Osteoblast (primary cell): ENCODE data around the gene ZBTB5. TPM values are rescaled to one million over a fixed set of nuclear protein-coding genes. Genes with fewer than 3 reads are reported as not detected.
"Not testable (repeated sequence)": the region's sequence is repeated elsewhere in the genome, so short reads cannot be mapped to it uniquely, and the experiment has no call there.

Experiments
- DNase-seq: peaks from one replicate; pipeline ENCODE4 v3.0.0; 2011; ENCODE audit warnings: low spot score, mixed read lengths; ENCODE audit not compliant: insufficient read length; ENCODE audit errors: missing footprints
- H2AFZ ChIP-seq: 2 replicates; pipeline ENCODE4 v1.6.0; 2011; ENCODE audit warnings: mild to moderate bottlenecking, low read length
- H3K27ac ChIP-seq: 2 replicates; pipeline ENCODE4 v1.5.1; 2011; ENCODE audit warnings: mild to moderate bottlenecking, low read depth, low read length, moderate library complexity
- H3K27me3 ChIP-seq: 2 replicates; pipeline ENCODE4 v1.6.0; 2012; ENCODE audit warnings: mild to moderate bottlenecking, control low read depth, inconsistent platforms, low read length, moderate library complexity; ENCODE audit not compliant: insufficient read depth
- H3K36me3 ChIP-seq: 2 replicates; pipeline ENCODE4 v1.5.1; 2011; ENCODE audit warnings: mild to moderate bottlenecking, low read length, control low read depth, moderate library complexity; ENCODE audit not compliant: insufficient read depth
- H3K4me1 ChIP-seq: 2 replicates; pipeline ENCODE4 v1.5.1; 2011; ENCODE audit warnings: mild to moderate bottlenecking, low read length, control low read depth, moderate library complexity; ENCODE audit not compliant: insufficient read depth
- H3K4me2 ChIP-seq: 2 replicates; pipeline ENCODE4 v1.6.0; 2011; ENCODE audit warnings: mild to moderate bottlenecking, low read length; ENCODE audit not compliant: insufficient read depth
- H3K4me3 ChIP-seq: fragments of 200-600 bp; sonication (generic); 3 replicates; pipeline ENCODE4 v1.5.1; 2012; ENCODE audit warnings: mild to moderate bottlenecking, low read length, inconsistent platforms; ENCODE audit not compliant: insufficient read depth
- H3K79me2 ChIP-seq: 2 replicates; pipeline ENCODE4 v1.6.0; 2012; ENCODE audit warnings: mild to moderate bottlenecking, low read length, control low read depth, inconsistent platforms; ENCODE audit not compliant: insufficient read depth
- H3K9me3 ChIP-seq: 2 replicates; pipeline ENCODE4 v1.5.1; 2011; ENCODE audit warnings: low read depth, low read length, control low read depth
- H4K20me1 ChIP-seq: 2 replicates; pipeline ENCODE4 v1.6.0; 2012; ENCODE audit warnings: mild to moderate bottlenecking, low read length, control low read depth; ENCODE audit not compliant: insufficient read depth
- CTCF ChIP-seq: IDR thresholded peaks from 2 replicates; pipeline ENCODE4 v1.5.1; 2011; ENCODE audit warnings: mild to moderate bottlenecking, low read depth, low read length, moderate library complexity; ENCODE audit errors: extremely low read depth
- total RNA-seq: library from RNA; depleted of rRNA; stranded (reverse); fragments of >200 nt; gene quantifications from 2 replicates; pipeline ENCODE4 v1.2.3, GENCODE V29; 2012

Gene ZBTB5
- total RNA-seq, 1 donor, result 11.6 TPM

- H3K36me3 ChIP-seq, result peaks cover 30% of the 10 kb centered on the region
- peak; percentile 45 for DNase-seq
- peaks cover 6% of the 10 kb centered on the region for H4K20me1 ChIP-seq
- H3K9me3 ChIP-seq, result no peaks in the 10 kb centered on the region
- peak overlapping the region; percentile 90 for H3K27ac ChIP-seq
- peaks cover 4% of the 10 kb centered on the region for H3K27me3 ChIP-seq
- H3K4me2 ChIP-seq, result peak overlapping the region; percentile 98
- H3K79me2 ChIP-seq, result peaks cover 21% of the 10 kb centered on the region
- peak overlapping the region; percentile 95 for H2AFZ ChIP-seq
- peak overlapping the region; percentile 85 for H3K4me3 ChIP-seq
- peaks cover 23% of the 10 kb centered on the region for H3K4me1 ChIP-seq
- no peak for TF ChIP-seq CTCF
Measured at GRCh38 chr9:37486256-37486615, 21.0 kb upstream of the ZBTB5 start.

- peaks cover 6% of the 10 kb centered on the region for H4K20me1 ChIP-seq
- H3K4me3 ChIP-seq, result peak within 1 kb of the TSS; percentile 85
- no peaks in the 10 kb centered on the region for H3K9me3 ChIP-seq
- TF ChIP-seq CTCF, result no peak
- DNase-seq, result peak; percentile 97
- peaks cover 4% of the 10 kb centered on the region for H3K27me3 ChIP-seq
- peak within 1 kb of the TSS; percentile 98 for H3K4me2 ChIP-seq
- H3K79me2 ChIP-seq, result peaks cover 21% of the 10 kb centered on the region
- peaks cover 25% of the 10 kb centered on the region for H3K36me3 ChIP-seq
- peak within 1 kb of the TSS; percentile 90 for H3K27ac ChIP-seq
- H3K4me1 ChIP-seq, result peaks cover 23% of the 10 kb centered on the region
- H2AFZ ChIP-seq, result peak within 1 kb of the TSS; percentile 95
Measured at GRCh38 chr9:37485389-37486255, 20.4 kb upstream of the ZBTB5 start, which contains the start of gene POLR1E. POLR1E (plus strand) TSS chr9:37485948; CDS start chr9:37486048, 100 bp downstream.

GRCh38 chr9:37480759-37481158 lies 15.5 kb upstream of the ZBTB5 start:
- Histone ChIP-seq H3K36me3 (no peaks in the 10 kb centered on the region), H3K27ac (no peak overlapping the region), H3K79me2 (no peaks in the 10 kb centered on the region), H2AFZ (no peak overlapping the region), H4K20me1 (no peaks in the 10 kb centered on the region), H3K4me1 (no peaks in the 10 kb centered on the region), H3K4me3 (no peak overlapping the region), H3K4me2 (no peak overlapping the region), H3K27me3 (peaks cover 8% of the 10 kb centered on the region), H3K9me3 (no peaks in the 10 kb centered on the region)
- DNase-seq, result no peak
- no peak for TF ChIP-seq CTCF

GRCh38 chr9:37477987-37478619 lies 12.9 kb upstream of the ZBTB5 start:
- not testable (repeated sequence) for H2AFZ ChIP-seq, H4K20me1 ChIP-seq, H3K36me3 ChIP-seq, H3K27ac ChIP-seq, H3K9me3 ChIP-seq, H3K4me3 ChIP-seq, H3K4me2 ChIP-seq, H3K27me3 ChIP-seq, H3K79me2 ChIP-seq, DNase-seq, H3K4me1 ChIP-seq

- not testable (repeated sequence) for H3K9me3 ChIP-seq, DNase-seq
Measured at GRCh38 chr9:37477443-37477842, 12.2 kb upstream of the ZBTB5 start.

More at GRCh38 chr9:37477443-37477842, 12.2 kb upstream of the ZBTB5 start:
- H3K27ac ChIP-seq, H2AFZ ChIP-seq, H3K79me2 ChIP-seq, H3K4me3 ChIP-seq, H4K20me1 ChIP-seq, H3K36me3 ChIP-seq, H3K4me1 ChIP-seq, H3K27me3 ChIP-seq, H3K4me2 ChIP-seq: not testable (repeated sequence)
